Parathyroid adenoma (tissue), 2 donors: ENCODE results near the gene SCO2.
"Not testable (repeated sequence)": the region's sequence is repeated elsewhere in the genome, so short reads cannot be mapped to it uniquely, and the experiment has no call there.

Experiments used
- H2AFZ ChIP-seq: fragments of 300-600 bp; sonication (generic); one replicate; pipeline ENCODE4 v1.7.0; 2017; ENCODE audit warnings: antibody characterized with exemption, mild to moderate bottlenecking
- H3K27ac ChIP-seq: fragments of 300-600 bp; sonication (generic); one replicate; pipeline ENCODE4 v1.7.0; 2017
- H3K27me3 ChIP-seq: fragments of 300-600 bp; sonication (generic); one replicate; pipeline ENCODE4 v1.7.0; 2017; ENCODE audit warnings: low read length; ENCODE audit not compliant: control insufficient read depth, insufficient read depth
- H3K36me3 ChIP-seq: fragments of 300-600 bp; sonication (generic); one replicate; pipeline ENCODE4 v1.7.0; 2017; ENCODE audit warnings: low read length; ENCODE audit not compliant: control insufficient read depth, insufficient read depth
- H3K4me1 ChIP-seq: fragments of 300-600 bp; sonication (generic); one replicate; pipeline ENCODE4 v1.7.0; 2017; ENCODE audit warnings: control low read depth
- H3K4me2 ChIP-seq: fragments of 300-600 bp; sonication (generic); one replicate; pipeline ENCODE4 v1.7.0; 2017; ENCODE audit warnings: low read length
- H3K4me3 ChIP-seq: fragments of 300-600 bp; sonication (generic); one replicate; pipeline ENCODE4 v1.7.0; 2017; ENCODE audit warnings: low read depth, low read length
- H3K79me2 ChIP-seq: fragments of 300-600 bp; sonication (generic); one replicate; pipeline ENCODE4 v1.7.0; 2017; ENCODE audit warnings: control low read depth
- H3K9ac ChIP-seq: fragments of 300-600 bp; sonication (generic); one replicate; pipeline ENCODE4 v1.7.0; 2017; ENCODE audit warnings: mild to moderate bottlenecking
- H3K9me3 ChIP-seq: fragments of 300-600 bp; sonication (generic); one replicate; pipeline ENCODE4 v1.7.0; 2017; ENCODE audit warnings: low read length; ENCODE audit not compliant: control insufficient read depth
- TF ChIP-seq, protein P1 (sequence below): fragments of 300-600 bp; sonication (generic); IDR thresholded peaks from one replicate; pipeline ENCODE4 v1.7.0; 2017; ENCODE audit warnings: antibody characterized with exemption, mild to moderate bottlenecking
- donor health status: primary hyperparathyroidism.

SCO2 gene

DNA sequence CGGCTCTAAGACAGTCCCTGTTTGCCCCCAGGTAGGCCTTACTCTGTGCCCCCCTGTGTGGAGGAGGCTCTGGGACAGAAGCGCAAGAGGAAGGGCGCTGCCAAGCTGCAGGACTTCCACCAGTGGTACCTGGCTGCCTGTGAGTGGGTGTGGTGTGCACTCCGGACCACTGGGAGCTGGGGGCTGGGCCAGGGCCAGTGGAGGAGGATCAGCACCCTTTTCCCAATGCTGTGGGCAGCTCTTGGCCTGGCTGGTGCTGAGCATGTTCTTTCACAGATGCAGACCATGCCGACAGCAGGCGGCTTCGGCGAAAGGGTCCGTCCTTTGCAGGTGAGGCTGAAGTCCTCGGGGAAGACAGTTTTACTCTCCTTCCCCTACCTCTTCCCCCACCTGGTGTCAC, 3.7 kb downstream of the SCO2 start:
- TF ChIP-seq, protein P1, sequence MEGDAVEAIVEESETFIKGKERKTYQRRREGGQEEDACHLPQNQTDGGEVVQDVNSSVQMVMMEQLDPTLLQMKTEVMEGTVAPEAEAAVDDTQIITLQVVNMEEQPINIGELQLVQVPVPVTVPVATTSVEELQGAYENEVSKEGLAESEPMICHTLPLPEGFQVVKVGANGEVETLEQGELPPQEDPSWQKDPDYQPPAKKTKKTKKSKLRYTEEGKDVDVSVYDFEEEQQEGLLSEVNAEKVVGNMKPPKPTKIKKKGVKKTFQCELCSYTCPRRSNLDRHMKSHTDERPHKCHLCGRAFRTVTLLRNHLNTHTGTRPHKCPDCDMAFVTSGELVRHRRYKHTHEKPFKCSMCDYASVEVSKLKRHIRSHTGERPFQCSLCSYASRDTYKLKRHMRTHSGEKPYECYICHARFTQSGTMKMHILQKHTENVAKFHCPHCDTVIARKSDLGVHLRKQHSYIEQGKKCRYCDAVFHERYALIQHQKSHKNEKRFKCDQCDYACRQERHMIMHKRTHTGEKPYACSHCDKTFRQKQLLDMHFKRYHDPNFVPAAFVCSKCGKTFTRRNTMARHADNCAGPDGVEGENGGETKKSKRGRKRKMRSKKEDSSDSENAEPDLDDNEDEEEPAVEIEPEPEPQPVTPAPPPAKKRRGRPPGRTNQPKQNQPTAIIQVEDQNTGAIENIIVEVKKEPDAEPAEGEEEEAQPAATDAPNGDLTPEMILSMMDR = no peak
- Histone ChIP-seq H3K36me3 (no peaks in the 10 kb centered on the region), H3K4me1 (no peaks in the 10 kb centered on the region), H3K4me3 (no peak overlapping the region), H3K9me3 (no peaks in the 10 kb centered on the region), H3K27me3 (no peaks in the 10 kb centered on the region), H3K4me2 (no peak overlapping the region), H3K9ac (no peak overlapping the region), H3K79me2 (peaks cover 12% of the 10 kb centered on the region), H2AFZ (no peak overlapping the region), H3K27ac (no peak overlapping the region)

DNA sequence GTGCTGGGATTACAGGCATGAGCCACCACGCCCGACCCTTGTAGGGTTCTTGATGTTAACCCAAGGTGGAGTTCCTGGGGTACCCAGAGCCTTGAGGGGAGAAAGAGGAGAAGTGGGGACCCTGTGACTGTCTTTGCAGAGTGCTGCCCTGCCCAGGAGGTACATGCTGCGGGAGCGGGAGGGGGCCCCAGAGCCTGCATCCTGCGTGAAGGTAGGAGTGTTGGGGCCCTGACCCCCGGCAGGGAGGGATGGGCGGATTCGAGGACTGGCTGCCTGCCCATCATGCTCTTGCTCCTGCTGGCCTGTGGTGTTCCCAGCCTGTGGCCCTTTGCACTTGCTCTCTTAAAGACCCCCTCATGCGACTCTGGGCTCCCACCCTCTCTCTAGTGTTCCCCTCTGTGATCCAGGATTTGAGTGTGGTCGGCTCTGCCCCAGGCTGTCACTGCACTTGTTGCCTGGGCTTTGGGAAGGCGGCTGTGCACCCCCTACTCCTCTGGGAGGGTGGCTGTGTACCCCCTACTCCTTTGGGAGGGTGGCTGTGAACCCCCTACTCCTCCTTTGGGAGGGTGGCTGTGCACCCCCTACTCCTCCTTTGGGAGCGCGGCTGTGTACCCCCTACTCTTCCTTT, 4.5 kb downstream of the SCO2 start:
- Histone ChIP-seq H3K4me2 (no peak overlapping the region), H3K9me3 (no peaks in the 10 kb centered on the region), H3K36me3 (no peaks in the 10 kb centered on the region), H3K9ac (no peak overlapping the region), H3K4me3 (no peak overlapping the region), H3K4me1 (no peaks in the 10 kb centered on the region), H3K79me2 (peaks cover 17% of the 10 kb centered on the region), H3K27me3 (no peaks in the 10 kb centered on the region), H3K27ac (no peak overlapping the region), H2AFZ (no peak overlapping the region)
- TF ChIP-seq, protein P1 = no peak

DNA sequence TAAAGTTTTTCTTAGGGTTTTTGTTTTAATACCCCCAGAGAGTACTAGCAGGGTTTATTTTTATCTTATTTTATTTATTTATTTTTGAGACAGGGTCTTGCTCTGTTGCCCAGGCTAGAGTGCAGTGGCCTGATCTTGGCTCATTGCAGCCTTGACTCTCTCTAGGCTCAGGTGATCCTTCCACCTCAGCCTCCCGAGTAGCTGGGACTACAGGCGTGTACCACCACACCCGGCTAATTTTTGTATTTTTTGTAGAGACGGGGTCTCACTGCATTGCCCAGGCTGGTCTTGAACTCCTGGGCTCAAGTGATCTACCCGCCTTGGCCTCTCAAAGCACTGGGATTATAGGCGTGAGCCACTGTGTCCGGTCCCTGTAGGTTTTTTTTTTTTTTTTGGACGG, 5.2 kb downstream of the SCO2 start:
- not testable (repeated sequence) for H3K4me3 ChIP-seq, H3K9ac ChIP-seq, H3K4me1 ChIP-seq, H3K4me2 ChIP-seq, H3K27ac ChIP-seq, H3K36me3 ChIP-seq, H3K9me3 ChIP-seq, H2AFZ ChIP-seq, H3K27me3 ChIP-seq
- H3K79me2 ChIP-seq = peaks cover 20% of the 10 kb centered on the region

DNA sequence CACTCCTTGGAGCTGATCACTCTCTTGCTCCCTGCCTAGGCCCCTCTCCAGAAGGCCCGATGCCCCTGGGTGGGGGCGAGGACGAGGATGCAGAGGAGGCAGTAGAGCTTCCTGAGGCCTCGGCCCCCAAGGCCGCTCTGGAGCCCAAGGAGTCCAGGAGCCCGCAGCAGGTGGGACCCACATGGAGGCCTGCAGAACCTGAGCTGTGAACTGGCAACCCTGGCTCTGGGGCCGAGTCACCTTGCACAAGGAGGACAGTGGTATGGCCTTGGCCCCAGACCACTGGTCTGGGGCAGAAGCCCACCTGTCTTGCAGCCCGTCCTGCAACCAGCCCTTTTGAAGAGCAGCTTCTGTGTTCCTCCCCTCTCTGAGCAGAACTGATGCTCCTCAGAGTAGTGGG, 6.2 kb downstream of the SCO2 start:
- Histone ChIP-seq H3K79me2 (peaks cover 20% of the 10 kb centered on the region), H3K36me3 (no peaks in the 10 kb centered on the region), H3K9me3 (no peaks in the 10 kb centered on the region), H3K4me3 (no peak overlapping the region), H3K27ac (no peak overlapping the region), H3K4me2 (no peak overlapping the region), H3K27me3 (no peaks in the 10 kb centered on the region), H2AFZ (no peak overlapping the region), H3K4me1 (no peaks in the 10 kb centered on the region), H3K9ac (no peak overlapping the region)
- TF ChIP-seq, protein P1 = no peak

DNA sequence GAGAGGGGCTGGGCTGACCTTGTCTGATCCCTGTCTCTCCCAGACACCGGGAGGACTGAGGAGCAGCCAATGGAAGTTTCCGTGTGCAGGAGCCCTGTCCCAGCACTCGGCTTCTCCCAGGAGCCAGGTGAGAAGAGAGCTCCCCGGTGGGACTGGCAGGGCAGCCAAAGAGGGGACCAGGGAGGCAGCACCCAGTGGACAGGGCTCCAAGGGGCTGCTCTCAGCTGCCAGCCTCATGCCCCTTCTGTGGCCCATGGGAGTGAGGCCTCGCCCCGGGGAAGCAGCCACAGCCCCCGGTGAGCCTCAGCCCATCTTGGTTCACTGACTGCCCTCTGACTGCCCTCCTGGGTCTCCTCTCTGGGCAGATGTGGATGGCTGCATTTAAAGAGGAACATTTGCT, 6.8 kb downstream of the SCO2 start:
- TF ChIP-seq, protein P1 = no peak
- no peaks in the 10 kb centered on the region for H3K36me3 ChIP-seq
- no peaks in the 10 kb centered on the region for H3K4me1 ChIP-seq
- no peaks in the 10 kb centered on the region for H3K9me3 ChIP-seq
- H3K9ac ChIP-seq = no peak overlapping the region
- H3K4me3 ChIP-seq = no peak overlapping the region
- peaks cover 25% of the 10 kb centered on the region for H3K79me2 ChIP-seq
- H3K27ac ChIP-seq = no peak overlapping the region
- H3K4me2 ChIP-seq = no peak overlapping the region
- H3K27me3 ChIP-seq = no peaks in the 10 kb centered on the region
- no peak overlapping the region for H2AFZ ChIP-seq
